ENCODE data around the gene PKNOX1.
"Not testable (repeated sequence)": the region's sequence is repeated elsewhere in the genome, so short reads cannot be mapped to it uniquely, and the experiment has no call there.

PKNOX1 gene

DNA sequence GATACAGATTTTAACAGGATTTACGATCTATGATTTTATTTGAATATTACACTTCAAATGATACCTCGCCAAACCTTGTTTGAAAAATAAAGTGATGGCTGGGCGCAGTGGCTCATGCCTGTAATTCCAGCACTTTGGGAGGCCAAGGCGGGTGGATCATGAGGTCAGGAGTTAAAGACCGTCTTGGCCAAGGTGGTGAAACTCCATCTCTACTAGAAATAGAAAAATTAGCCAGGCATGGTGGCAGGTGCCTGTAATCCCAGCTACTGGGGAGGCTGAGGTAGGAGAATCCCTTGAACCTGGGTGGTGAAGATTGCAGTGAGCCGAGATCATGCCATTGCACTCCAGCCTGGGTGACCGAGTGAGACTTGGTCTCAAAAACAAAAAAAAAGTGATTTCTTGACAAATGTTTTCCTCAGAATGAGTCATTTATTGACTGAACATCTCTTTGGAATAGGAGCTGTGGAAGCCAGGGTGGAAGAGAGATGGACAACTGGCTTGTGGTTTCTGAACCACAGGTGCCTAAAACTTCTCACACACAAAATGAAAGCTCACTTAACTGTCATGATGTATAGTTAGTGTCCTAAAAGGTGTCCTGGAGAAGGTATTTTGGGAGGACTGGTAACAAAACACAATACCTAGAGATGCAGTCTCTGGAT is 11.9 kb downstream of the PKNOX1 start:
- DNase-seq (ENCODE audit: low read depth), result no peak

DNA sequence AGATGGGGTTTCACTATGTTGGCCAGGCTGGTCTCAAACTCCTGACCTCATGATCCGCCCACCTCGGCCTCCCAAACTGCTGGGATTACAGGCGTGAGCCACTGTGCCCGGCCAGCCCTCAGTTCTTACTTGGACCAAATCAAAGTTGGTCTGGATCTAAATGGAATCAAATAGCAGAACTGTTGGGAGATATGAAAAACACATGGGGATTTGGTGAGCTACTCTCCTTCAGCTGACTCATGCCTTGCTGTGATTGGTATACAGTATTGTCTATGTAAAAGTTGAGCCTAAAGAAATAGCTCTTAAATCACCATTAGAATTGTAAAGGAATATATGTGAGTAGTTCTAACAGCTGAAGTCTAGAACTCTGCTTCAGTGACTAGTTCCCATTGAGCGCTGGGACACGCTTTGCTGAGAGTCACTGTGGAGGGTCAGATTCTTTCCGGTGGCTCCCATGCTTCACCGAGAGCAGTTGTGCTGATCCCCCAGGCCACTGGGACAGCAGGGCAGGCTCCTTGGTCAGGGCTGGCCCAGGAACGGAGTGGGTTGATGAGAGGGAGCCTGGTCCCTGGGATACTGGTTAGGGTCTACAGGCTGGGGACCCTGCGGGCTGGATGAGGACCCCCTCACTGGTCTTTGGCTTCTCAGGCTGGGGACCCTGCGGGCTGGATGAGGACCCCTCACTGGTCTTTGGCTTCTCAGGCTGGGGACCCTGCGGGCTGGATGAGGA is 14.0 kb downstream of the PKNOX1 start:
- DNase-seq (ENCODE audit: low read depth), result no peak

- not testable (repeated sequence) for DNase-seq (ENCODE audit: low read depth)
These were observed 15.0 kb downstream of the PKNOX1 start for GRCh38 chr21:42989370-42989769.

DNA sequence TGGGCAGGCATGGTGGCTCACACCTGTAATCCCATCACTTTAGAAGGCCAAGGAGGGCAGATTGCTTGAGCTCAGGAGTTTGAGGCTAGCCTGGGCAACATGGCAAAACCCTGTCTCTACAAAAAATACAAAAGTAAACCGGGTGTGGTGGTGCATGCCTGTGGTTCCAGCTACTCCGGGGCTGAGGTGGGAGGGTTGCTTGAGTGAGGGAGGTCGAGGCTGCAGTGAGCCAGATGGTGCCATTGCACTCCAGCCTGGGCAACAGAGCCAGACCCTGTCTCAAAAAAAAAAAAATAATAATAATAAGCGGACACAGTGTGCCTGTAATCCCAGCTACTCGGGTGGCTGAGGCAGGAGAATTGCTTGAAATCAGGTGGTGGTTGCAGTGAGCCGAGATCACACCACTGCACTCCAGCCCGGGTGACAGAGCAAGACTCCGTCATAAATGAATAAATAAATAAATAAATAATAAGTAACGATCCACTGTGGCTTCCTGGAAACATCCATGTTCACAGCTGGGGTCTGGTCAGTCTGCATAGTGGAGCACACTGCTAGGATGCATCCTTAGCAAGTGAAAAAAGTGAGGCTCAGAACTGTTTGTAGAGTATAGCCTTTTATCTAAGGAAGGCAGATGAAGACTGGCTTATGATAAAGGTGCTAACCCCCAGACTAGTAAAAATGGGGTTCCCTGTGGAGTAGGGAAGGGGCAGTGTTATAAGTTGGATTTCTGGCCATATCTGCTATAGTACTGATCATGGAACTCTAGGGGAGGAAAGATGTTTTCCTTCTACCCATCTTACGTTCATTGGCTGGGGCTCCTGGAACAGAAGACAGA is 15.7 kb downstream of the PKNOX1 start:
- DNase-seq (ENCODE audit: low read depth), result no peak

GRCh38 chr21:42991992-42992740 is 17.8 kb downstream of the PKNOX1 start:
- no peak for DNase-seq (ENCODE audit: low read depth)

DNA sequence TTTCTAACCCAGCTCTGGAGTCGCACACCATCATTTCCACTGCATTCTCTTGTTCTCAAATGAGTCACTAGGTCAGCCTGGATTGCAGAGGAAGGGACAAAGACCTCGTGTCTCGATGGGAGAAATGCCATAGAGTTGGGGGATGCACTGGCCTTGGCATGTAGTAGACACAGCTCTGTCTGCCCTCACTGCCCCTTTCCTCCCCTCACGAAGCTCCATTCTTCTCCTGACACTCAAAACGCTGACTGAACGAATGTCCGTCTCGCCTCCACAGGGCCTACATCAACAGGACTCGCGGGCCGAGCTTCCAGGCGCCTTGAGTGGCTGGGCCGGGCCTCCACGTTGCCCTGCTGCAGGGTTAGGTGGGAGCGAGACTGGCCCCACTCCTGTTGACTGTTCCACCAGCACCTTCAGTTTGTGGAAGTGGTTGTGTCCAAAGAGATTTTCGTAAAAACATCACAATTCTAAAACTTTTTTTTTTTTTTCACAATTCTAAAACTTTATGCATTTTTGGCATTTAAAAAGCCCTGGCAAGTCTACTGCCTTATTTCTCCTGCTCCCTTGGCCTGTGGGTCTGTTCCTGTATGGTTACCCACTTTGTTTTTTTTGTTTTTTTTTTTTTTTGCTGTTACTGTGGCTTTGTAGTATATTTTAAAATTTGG is 18.8 kb downstream of the PKNOX1 start:
- no peak for DNase-seq (ENCODE audit: low read depth)

DNA sequence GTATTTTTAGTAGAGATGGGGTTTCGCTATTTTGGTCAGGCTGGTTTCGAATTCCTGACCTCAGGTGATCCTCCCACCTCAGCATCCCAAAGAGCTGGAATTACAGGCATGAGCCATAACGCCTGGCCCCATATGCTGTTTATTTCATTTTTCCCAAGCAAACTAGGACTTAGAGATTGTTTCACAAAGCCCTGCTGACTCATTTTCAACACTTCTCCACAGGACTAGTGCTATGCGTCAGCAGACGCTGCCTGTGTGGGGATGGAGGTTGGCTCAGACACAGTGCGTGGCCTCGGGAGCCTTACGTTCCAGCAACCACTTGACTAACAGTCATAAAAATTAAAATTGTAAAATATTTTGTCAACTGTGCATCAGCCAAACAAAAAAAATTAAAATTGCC is 22.7 kb downstream of the PKNOX1 start:
- no peak for DNase-seq (ENCODE audit: low read depth)

- DNase-seq (ENCODE audit: low read depth), result not testable (repeated sequence)
These were observed 23.6 kb downstream of the PKNOX1 start for GRCh38 chr21:42997983-42998382.

GRCh38 chr21:42999152-42999551 is 24.8 kb downstream of the PKNOX1 start:
- DNase-seq (ENCODE audit: low read depth), result not testable (repeated sequence)

DNA sequence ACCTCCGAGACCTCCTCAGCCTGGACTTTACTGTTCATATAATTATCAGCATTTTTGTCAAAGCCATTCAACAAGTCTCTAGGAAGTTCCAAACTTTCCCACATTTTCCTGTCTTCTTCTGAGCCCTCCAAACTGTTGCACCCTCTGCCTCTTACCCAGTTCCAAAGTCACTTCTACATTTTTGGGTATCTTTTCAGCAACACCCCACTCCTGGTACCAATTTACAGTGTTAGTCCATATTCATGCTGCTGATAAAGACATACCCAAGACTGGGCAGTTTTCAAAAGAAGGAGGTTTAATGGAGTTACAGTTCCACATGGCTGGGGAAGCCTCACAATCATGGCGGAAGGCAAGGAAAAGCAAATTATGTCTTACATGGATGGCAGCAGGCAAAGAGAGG is 25.7 kb downstream of the PKNOX1 start:
- not testable (repeated sequence) for DNase-seq (ENCODE audit: low read depth)

GRCh38 chr21:43001316-43001715 is 27.0 kb downstream of the PKNOX1 start:
- DNase-seq (ENCODE audit: low read depth), result no peak

DNA sequence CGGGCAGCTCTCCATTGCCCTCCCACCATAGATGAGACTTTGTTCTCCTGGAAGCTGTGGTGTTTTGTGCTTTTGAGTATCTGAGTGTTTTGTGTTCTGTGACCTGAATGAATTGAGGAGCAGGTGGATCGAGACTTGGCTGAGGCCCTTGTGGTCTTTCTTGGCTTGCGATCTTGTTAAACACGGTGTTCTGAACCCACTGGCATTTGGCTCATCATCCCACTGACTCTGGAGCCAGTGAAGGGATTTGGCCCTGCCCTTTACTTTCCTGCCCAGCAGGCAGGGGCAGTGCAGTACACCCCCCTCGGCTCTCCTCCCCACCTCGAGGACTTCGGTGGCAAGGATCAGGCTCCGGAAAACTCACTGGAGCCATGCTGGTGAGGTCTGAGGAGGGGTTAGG is 30.6 kb downstream of the PKNOX1 start:
- no peak for DNase-seq (ENCODE audit: low read depth)

GRCh38 chr21:43005635-43006034 is 31.3 kb downstream of the PKNOX1 start:
- DNase-seq (ENCODE audit: low read depth), result no peak

DNA sequence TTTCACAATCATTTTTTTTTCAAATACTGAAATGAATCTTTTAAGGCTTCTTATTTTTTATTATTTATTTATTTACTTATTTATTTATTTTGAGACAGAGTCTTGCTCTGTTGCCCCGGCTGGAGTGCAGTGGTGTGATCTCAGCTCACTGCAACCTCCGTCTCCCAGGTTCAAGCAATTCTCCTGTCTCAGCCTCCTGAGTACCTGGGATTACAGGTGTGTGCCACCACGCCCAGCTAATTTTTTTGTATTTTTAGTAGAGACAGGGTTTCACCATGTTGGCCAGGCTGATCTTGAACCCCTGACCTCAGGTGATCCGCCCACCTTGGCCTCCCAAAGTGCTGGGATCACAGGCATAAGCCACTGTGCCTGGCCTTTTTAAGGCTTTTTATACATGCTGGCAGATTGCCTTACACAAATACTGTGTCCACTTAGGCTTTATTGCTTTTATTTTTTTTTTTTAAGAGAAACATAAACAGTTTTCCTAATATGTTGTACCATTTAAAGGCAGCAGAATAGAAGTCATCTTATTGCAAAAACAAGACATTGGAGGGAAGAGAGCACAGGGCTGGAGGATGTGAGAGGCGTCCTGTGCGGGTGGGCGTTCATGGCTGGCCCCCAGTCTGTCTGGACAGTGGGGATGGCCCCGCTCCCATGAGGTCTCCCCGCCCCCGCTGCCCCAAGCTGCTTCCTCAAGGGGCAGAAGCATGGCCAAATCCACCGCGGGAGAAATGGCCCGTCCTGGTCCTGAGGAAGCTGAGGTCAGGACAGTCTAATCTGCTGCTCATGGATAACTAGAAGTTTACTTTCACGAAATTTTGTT is 31.9 kb downstream of the PKNOX1 start:
- not testable (repeated sequence) for DNase-seq (ENCODE audit: low read depth)

DNA sequence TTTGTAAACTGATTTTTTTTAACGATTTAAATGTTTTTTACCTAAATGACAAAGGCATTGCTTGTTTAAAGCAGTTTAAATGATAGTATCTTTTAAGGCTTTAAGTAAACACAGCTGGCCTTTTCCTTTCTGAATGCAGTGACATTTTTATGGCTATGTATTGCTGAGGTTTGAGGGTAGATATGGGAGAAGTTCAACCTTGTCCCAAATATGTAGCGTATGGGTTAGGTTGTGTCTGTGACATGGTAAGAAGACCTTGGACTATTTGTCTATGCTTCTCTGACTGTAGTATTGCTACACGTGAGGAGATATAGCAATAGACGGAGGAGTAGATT is 32.5 kb downstream of the PKNOX1 start:
- DNase-seq (ENCODE audit: low read depth), result no peak

DNA sequence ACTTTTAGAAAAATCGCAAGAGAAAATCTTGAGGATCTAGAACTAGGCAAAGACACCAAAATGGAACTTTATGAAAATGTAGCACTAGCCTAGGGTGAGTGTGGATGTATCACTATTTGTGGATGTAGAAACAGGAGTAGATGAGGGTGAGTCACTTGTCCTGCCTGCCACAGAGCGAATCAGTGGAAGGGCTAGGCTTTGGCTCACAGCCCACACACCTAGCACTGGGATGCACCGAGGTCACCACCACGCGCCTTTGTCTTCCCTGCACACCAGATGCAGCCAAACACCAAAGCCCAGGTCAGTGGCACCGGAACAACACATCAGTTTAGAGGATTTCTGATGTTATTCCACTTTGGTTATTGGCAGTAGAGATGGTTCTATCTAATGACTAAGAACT is 38.2 kb downstream of the PKNOX1 start:
- DNase-seq (ENCODE audit: low read depth), result no peak

GRCh38 chr21:43015906-43016540 is 41.7 kb downstream of the PKNOX1 start:
- no peak for DNase-seq (ENCODE audit: low read depth)

DNA sequence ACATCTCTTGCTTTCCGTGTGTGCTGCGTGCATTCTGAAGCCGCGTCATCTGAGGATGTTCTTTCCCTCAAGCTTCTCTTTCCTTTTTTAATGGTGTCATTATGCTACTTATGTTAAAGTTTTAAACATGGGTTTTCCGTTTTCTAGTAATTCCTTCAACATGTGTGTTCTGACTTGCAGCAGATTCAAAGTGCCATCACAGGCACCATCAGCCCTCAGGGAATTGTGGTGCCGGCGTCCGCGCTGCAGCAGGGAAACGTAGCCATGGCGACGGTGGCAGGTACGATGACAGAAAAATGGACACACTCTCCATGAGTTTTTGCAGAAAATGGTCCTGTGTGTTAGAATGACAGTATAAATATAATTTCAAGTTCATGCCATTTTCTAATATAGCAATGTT is 42.4 kb downstream of the PKNOX1 start:
- no peak for DNase-seq (ENCODE audit: low read depth)

GRCh38 chr21:43018519-43018918 is 44.2 kb downstream of the PKNOX1 start:
- no peak for DNase-seq (ENCODE audit: low read depth)

GRCh38 chr21:43020177-43020576 is 45.8 kb downstream of the PKNOX1 start:
- no peak for DNase-seq (ENCODE audit: low read depth)

Data from CMK (cell line).